GM20000 (cell line): ENCODE measurements around the gene CLBA1.

Experiments
- DNase-seq: peaks from one replicate; pipeline ENCODE4 v3.0.0; 2012; ENCODE audit warnings: low spot score
- TF ChIP-seq, protein P1 (sequence below): IDR thresholded peaks from 2 replicates; pipeline ENCODE4 v1.5.1; 2012; ENCODE audit warnings: mild to moderate bottlenecking, control low read depth; ENCODE audit errors: extremely low read depth, missing control alignments

Gene CLBA1

GRCh38 chr14:104979758-104980610 lies 5.6 kb upstream of the CLBA1 start:
- DNase-seq, result no peak
- TF ChIP-seq, protein P1, sequence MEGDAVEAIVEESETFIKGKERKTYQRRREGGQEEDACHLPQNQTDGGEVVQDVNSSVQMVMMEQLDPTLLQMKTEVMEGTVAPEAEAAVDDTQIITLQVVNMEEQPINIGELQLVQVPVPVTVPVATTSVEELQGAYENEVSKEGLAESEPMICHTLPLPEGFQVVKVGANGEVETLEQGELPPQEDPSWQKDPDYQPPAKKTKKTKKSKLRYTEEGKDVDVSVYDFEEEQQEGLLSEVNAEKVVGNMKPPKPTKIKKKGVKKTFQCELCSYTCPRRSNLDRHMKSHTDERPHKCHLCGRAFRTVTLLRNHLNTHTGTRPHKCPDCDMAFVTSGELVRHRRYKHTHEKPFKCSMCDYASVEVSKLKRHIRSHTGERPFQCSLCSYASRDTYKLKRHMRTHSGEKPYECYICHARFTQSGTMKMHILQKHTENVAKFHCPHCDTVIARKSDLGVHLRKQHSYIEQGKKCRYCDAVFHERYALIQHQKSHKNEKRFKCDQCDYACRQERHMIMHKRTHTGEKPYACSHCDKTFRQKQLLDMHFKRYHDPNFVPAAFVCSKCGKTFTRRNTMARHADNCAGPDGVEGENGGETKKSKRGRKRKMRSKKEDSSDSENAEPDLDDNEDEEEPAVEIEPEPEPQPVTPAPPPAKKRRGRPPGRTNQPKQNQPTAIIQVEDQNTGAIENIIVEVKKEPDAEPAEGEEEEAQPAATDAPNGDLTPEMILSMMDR, result no peak

GRCh38 chr14:104980611-104981531 lies 4.7 kb upstream of the CLBA1 start:
- TF ChIP-seq, protein P1, result no peak
- no peak for DNase-seq

GRCh38 chr14:104981699-104982541 lies 3.7 kb upstream of the CLBA1 start:
- TF ChIP-seq, protein P1, result no peak
- no peak for DNase-seq

- no peak for DNase-seq
- TF ChIP-seq, protein P1, result no peak
Observed at GRCh38 chr14:104982548-104983230, 2.9 kb upstream of the CLBA1 start.

DNA sequence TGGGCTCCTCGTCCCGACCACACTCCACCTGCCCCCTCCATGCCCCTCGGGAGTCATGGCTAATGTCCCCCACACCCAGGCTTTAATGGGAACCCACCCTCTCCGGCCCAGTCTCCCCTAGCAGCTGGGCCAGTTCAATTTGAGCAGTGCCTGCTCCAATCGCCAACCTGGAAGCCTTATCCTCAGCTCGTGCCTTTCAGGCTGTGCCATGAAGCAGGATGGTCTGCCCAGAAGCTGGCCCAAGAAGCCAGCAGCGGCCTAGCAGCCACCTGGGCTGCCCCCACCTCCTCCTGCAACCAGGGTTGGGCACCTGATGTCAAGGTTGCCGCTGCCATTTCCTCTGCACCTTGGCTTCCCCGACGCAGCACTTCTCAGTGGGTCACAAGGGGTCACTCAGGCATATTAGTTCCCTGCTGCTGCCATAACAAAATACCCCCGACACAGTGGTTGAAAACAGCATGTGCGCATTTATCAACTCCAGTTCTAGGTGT lies 2.3 kb upstream of the CLBA1 start:
- no peak for DNase-seq
- TF ChIP-seq, protein P1, result no peak

DNA sequence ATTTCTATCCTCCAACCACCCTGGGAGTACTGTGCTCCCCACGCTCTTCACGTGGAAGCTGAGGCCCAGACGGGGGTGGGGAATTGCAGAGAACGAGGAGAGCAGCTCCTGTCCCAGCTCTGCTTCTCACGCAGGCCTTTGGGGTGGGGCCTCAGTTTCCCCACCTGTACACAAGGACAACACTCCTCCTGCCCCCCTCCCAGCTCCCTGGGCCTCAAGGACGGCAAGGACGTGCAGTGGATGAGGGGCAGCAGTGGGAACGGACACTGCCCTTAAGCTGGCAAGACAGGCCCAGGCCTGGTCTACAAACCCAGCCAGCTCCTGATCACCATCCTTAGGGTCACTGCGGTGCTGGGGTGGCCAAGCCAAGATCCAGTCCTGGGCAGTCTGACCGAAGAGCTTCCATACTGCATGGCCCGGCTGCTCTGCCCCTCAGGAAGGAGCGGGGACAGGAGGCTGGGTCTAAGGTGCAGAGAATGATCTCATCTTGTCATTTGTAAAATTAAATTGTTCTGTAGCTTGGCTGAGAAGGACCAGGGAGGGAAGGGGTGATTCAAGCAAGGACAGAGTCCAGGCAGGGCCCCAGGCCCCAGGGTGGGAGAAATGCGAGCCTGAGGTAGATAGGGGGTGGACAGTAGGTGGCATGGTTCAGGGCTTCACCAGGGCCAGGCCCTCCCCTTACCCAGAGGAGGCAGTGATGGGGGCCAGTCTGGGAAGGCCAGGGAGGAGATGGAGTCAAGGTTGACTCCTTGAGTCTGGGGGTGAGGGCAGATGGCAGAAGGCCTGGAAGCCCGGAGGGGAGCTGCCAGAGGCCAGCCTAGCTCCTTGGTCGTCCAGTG lies 1.3 kb upstream of the CLBA1 start:
- DNase-seq, result no peak
- TF ChIP-seq, protein P1, result no peak
